Muscle of leg (tissue), 11 donors: ENCODE results near the gene QRICH1. TPM values are rescaled to one million over a fixed set of nuclear protein-coding genes. Genes with fewer than 3 reads are reported as not detected.

Experiments used
- DNase-seq: peaks from one replicate; pipeline ENCODE4 v3.0.0; 2013
- H3K27ac ChIP-seq: one replicate; pipeline ENCODE4 v1.5.1; 2013; ENCODE audit warnings: mild to moderate bottlenecking, low read length, control low read depth
- H3K27me3 ChIP-seq: one replicate; pipeline ENCODE4 v1.6.1; 2013; ENCODE audit warnings: low read length; ENCODE audit not compliant: control insufficient read depth, insufficient read depth
- H3K36me3 ChIP-seq: one replicate; pipeline ENCODE4 v1.6.1; 2013; ENCODE audit warnings: low read length; ENCODE audit not compliant: control insufficient read depth, insufficient read depth
- H3K4me1 ChIP-seq: one replicate; pipeline ENCODE4 v1.6.1; 2013; ENCODE audit warnings: low read length; ENCODE audit not compliant: control insufficient read depth, insufficient read depth
- H3K4me3 ChIP-seq: one replicate; pipeline ENCODE4 v1.5.1; 2013; ENCODE audit warnings: low read length, control low read depth
- H3K9me3 ChIP-seq: replicated peaks from 2 replicates; pipeline ENCODE4 v1.6.1; 2013; ENCODE audit warnings: low read depth, low read length; ENCODE audit not compliant: control insufficient read depth
- WGBS: methylation state at CpG from one replicate; pipeline ENCODE4 v1.1.5; 2013; ENCODE audit warnings: missing lambda C conversion rate; ENCODE audit not compliant: insufficient coverage; 5-methylcytosine and 5-hydroxymethylcytosine counted together
- polyA plus RNA-seq, 8 donors: library from polyadenylated mRNA; unstranded; fragments of 120-200 nt; gene quantifications; one replicate each; pipeline versions ENCODE4 v1.2.1 to v1.2.3, GENCODE V29; 2013; ENCODE audit warnings: inconsistent platforms in 1 of 8, low replicate concordance in 1 of 8; ENCODE audit not compliant: insufficient read length in 8 of 8, insufficient read depth in 1 of 8
- total RNA-seq: library from RNA; stranded (reverse); fragments of 120-200 nt; gene quantifications from one replicate; pipeline ENCODE4 v1.2.4, GENCODE V29; 2013

The QRICH1 gene
- total and polyA plus RNA-seq, 9 donors, result 48.4 to 67.4 (median 56.9) TPM

GRCh38 chr3:49119439-49119838, 25.6 kb upstream of the QRICH1 start:
- Histone ChIP-seq H3K36me3 (peaks cover 84% of the 10 kb centered on the region), H3K27me3 (no peaks in the 10 kb centered on the region), H3K27ac (no peak overlapping the region), H3K9me3 (no peaks in the 10 kb centered on the region), H3K4me3 (peak overlapping the region; percentile 74), H3K4me1 (peaks cover 18% of the 10 kb centered on the region)
- no CpG with 5 or more reads among the region's 3 CpGs for WGBS
- no peak for DNase-seq

GRCh38 chr3:49119036-49119435, 25.2 kb upstream of the QRICH1 start:
- H3K27me3 ChIP-seq, result no peaks in the 10 kb centered on the region
- DNase-seq, result no peak
- peaks cover 18% of the 10 kb centered on the region for H3K4me1 ChIP-seq
- H3K4me3 ChIP-seq, result no peak overlapping the region
- no peaks in the 10 kb centered on the region for H3K9me3 ChIP-seq
- H3K27ac ChIP-seq, result no peak overlapping the region
- WGBS, result 97% methylated on average over 8 of the region's 10 CpGs
- H3K36me3 ChIP-seq, result peaks cover 84% of the 10 kb centered on the region

GRCh38 chr3:49112262-49112661, 18.4 kb upstream of the QRICH1 start:
- H3K4me3 ChIP-seq, result no peak overlapping the region
- H3K36me3 ChIP-seq, result peaks cover 96% of the 10 kb centered on the region
- no peaks in the 10 kb centered on the region for H3K27me3 ChIP-seq
- no peak for DNase-seq
- H3K4me1 ChIP-seq, result no peaks in the 10 kb centered on the region
- no peaks in the 10 kb centered on the region for H3K9me3 ChIP-seq
- 91% methylated on average over 13 of the region's 14 CpGs for WGBS
- H3K27ac ChIP-seq, result no peak overlapping the region

- no peaks in the 10 kb centered on the region for H3K27me3 ChIP-seq
- H3K27ac ChIP-seq, result no peak overlapping the region
- no peaks in the 10 kb centered on the region for H3K4me1 ChIP-seq
- no peak for DNase-seq
- no peaks in the 10 kb centered on the region for H3K9me3 ChIP-seq
- WGBS, result 72% methylated on average over 6 of the region's 6 CpGs
- no peak overlapping the region for H3K4me3 ChIP-seq
- H3K36me3 ChIP-seq, result peaks cover 92% of the 10 kb centered on the region
Measured at GRCh38 chr3:49111347-49111746, 17.5 kb upstream of the QRICH1 start.

GRCh38 chr3:49110780-49111179, 16.9 kb upstream of the QRICH1 start:
- Histone ChIP-seq H3K27ac (no peak overlapping the region), H3K4me1 (peaks cover under 1% of the 10 kb centered on the region), H3K9me3 (no peaks in the 10 kb centered on the region), H3K36me3 (peaks cover 92% of the 10 kb centered on the region), H3K4me3 (no peak overlapping the region), H3K27me3 (no peaks in the 10 kb centered on the region)
- no peak for DNase-seq
- 89% methylated on average over 8 of the region's 13 CpGs for WGBS

- Histone ChIP-seq H3K27me3 (no peaks in the 10 kb centered on the region), H3K4me3 (no peak overlapping the region), H3K9me3 (no peaks in the 10 kb centered on the region), H3K27ac (no peak overlapping the region), H3K4me1 (peaks cover 16% of the 10 kb centered on the region), H3K36me3 (peaks cover 72% of the 10 kb centered on the region)
- DNase-seq, result no peak
- WGBS, result 85% methylated on average over 11 of the region's 14 CpGs
Measured at GRCh38 chr3:49108346-49108745, 14.5 kb upstream of the QRICH1 start.

GRCh38 chr3:49104427-49105291, 10.8 kb upstream of the QRICH1 start, which contains the start of gene QARS1:
TSS of gene QARS1 (minus strand) at chr3:49104757. CDS start at chr3:49104733, 24 bp downstream.
- Histone ChIP-seq H3K9me3 (no peaks in the 10 kb centered on the region), H3K4me3 (peak within 1 kb of the TSS; percentile 64), H3K27ac (peak within 1 kb of the TSS; percentile 93), H3K36me3 (peaks cover 72% of the 10 kb centered on the region), H3K27me3 (no peaks in the 10 kb centered on the region), H3K4me1 (peaks cover 19% of the 10 kb centered on the region)
- 2% methylated on average over 35 of the region's 50 CpGs for WGBS
- DNase-seq, result peak; percentile 98

- H3K27me3 ChIP-seq, result no peaks in the 10 kb centered on the region
- WGBS, result 0% methylated on average over 5 of the region's 8 CpGs
- H3K9me3 ChIP-seq, result no peaks in the 10 kb centered on the region
- H3K4me1 ChIP-seq, result peaks cover 19% of the 10 kb centered on the region
- peak overlapping the region; percentile 78 for H3K27ac ChIP-seq
- H3K36me3 ChIP-seq, result peaks cover 72% of the 10 kb centered on the region
- no peak for DNase-seq
- peak overlapping the region; percentile 64 for H3K4me3 ChIP-seq
Measured at GRCh38 chr3:49104052-49104426, 10.2 kb upstream of the QRICH1 start.

- H3K9me3 ChIP-seq, result no peaks in the 10 kb centered on the region
- H3K4me3 ChIP-seq, result no peak overlapping the region
- WGBS, result 100% methylated on average over 8 of the region's 11 CpGs
- H3K36me3 ChIP-seq, result peaks cover 73% of the 10 kb centered on the region
- no peaks in the 10 kb centered on the region for H3K27me3 ChIP-seq
- H3K27ac ChIP-seq, result no peak overlapping the region
- no peak for DNase-seq
- H3K4me1 ChIP-seq, result peaks cover 14% of the 10 kb centered on the region
Measured at GRCh38 chr3:49100046-49100615, 6.3 kb upstream of the QRICH1 start.

- no peak overlapping the region for H3K27ac ChIP-seq
- 80% methylated on average over 1 of the region's 13 CpGs for WGBS
- H3K4me1 ChIP-seq, result peaks cover 19% of the 10 kb centered on the region
- no peak for DNase-seq
- H3K9me3 ChIP-seq, result no peaks in the 10 kb centered on the region
- H3K4me3 ChIP-seq, result no peak overlapping the region
- H3K36me3 ChIP-seq, result peaks cover 73% of the 10 kb centered on the region
- no peaks in the 10 kb centered on the region for H3K27me3 ChIP-seq
Measured at GRCh38 chr3:49098910-49099630, 5.2 kb upstream of the QRICH1 start.
